NCI-H1417 treated with DMSO at 0.1 percent for 48 hours (cell line): ENCODE results near the gene NEDD4L.
"Not testable (repeated sequence)": the region's sequence is repeated elsewhere in the genome, so short reads cannot be mapped to it uniquely, and the experiment has no call there.

Experiments
- DNase-seq: peaks from one replicate; lab custom pipeline; 2025; lab: John Stamatoyannopoulos, UW

The NEDD4L gene

DNA sequence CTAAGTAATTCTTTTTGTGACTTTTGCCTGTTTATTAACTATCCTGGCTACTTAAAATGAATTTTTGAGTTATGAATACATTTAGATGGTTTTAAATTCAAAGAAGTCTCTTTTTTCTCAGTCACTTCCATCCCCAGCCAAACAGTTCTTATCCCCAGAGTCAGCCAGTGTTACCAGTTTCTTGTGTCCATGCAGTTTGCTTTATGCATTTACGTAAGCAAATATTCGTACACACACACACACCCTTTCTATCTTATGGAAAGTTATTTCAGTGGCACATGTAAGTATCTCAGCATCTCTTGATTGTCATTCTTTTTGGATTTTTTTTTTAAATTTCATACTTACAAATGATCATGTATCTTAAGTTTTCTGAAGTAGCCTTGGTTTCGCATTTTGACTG lies 113.2 kb downstream of the NEDD4L start:
- DNase-seq = no peak

DNA sequence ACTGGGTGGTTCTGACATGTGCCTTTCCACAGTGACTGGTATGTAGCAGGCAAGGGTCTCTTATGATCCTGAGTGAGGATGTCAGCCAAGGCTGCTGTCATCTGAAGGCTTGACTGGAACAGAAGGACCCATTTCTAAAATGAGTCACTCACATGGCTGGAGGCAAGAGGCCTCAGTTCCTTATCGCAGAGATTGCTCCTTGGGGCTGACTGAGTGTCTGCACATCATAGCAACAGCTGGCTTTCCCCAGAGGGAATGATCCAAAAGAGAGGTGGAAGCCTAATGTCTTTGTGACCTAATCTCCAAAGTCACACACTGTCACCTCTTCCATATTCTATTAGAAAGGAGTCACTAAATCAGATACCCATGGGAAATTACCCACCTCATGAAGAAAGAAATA lies 114.0 kb downstream of the NEDD4L start:
- no peak for DNase-seq

DNA sequence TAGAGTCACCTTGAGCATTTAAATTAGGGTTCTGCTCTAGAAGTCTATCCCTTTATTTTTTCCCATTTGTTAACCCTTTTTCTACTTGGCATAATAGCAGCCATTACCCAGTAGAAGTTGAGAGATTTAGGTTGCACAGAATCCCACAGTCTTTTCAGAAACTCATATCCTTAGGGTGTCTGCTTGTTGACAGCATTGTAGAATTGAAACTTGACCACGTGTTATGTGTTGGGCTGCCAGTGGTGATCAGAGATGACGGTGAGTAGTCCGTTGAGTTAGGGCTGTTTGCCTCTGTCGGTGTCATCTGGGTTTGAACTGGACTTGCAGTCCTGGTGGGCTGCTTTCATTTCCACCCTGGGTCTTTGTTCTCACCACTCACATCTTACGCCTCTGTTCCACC lies 114.4 kb downstream of the NEDD4L start:
- no peak for DNase-seq

GRCh38 chr18:58161659-58162058 lies 117.6 kb downstream of the NEDD4L start:
- no peak for DNase-seq

GRCh38 chr18:58162127-58162526 lies 118.1 kb downstream of the NEDD4L start:
- DNase-seq = no peak

GRCh38 chr18:58163004-58163590 lies 119.1 kb downstream of the NEDD4L start:
- no peak for DNase-seq

GRCh38 chr18:58166278-58166844 lies 122.3 kb downstream of the NEDD4L start:
- no peak for DNase-seq

DNA sequence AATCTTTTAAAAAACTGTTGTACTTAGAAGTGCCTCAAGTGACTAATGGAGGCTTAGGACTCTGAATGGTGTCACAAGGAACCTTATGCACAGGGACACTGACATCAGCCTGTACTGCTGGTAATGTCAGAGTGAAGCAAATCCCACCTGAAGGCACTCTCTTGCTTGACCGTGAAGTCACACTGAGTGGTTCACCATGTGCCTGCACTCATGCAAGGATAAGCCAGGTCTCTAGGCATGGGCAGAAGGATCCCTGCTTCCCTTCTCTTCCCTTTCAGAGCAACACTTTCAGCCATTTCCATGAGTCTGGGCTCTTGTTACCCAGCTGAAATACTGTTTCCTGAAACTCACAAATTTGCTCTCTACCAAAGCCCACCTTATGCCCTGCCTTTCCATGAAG lies 123.0 kb downstream of the NEDD4L start:
- DNase-seq = no peak

DNA sequence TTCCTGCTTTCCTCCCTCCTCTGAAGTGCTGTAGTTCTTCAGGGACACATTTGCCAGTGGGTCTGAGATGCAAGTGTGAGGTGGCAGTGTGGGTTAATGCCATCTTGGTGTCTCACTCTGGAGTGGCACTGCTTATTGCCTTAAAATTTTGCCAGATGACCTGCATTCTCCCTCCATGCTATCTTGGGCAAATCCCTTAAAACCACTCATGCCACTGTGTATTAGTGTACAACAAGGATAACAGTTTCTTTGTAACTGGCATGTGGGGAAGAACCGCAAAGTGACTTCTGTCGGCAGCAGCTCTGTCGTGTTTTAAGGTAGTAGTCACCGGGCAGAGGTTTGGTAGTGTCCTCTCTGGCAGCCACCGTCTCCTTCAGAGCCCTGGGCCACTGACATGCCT lies 124.2 kb downstream of the NEDD4L start:
- DNase-seq = no peak

DNA sequence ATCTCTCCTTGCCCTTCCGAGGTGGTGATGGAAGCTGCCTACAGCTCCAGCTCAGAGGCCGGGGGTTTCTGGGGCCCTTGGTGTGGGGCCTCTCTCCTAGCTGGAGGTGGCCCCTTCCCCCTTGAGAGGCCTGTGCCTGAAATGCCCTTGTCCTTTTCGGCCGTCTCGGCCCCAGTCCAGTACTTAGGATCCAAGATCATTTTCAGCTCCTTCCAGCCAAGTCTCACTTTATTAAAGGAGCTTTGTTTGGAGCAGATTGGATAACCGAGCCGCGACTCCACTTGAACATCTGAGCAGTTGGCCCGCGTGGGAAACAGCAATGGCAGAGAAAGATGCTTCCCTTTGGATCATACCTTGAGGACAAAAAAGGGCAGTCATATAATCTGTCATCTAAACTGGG lies 125.0 kb downstream of the NEDD4L start:
- no peak for DNase-seq

- DNase-seq = no peak
Observed at GRCh38 chr18:58169472-58169871, 125.4 kb downstream of the NEDD4L start.

DNA sequence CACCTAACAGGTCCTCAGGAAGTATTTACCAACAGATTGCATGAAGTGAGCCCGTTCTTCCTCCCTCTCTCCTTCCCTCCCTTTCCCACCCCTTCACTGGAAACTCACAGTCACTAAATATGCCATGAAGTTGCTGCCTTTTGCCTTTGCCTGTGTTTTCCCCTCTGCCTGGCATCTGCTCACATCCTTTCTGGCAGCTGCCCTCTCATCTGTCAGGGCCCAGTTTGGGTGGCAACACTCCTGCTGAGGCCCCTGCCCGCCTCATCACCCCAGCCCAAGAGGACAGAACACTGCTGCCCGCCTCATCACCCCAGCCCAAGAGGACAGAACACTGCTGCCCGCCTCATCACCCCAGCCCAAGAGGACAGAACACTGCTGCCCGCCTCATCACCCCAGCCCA lies 126.0 kb downstream of the NEDD4L start:
- not testable (repeated sequence) for DNase-seq

GRCh38 chr18:58172031-58172430 lies 128.0 kb downstream of the NEDD4L start:
- DNase-seq = no peak

- no peak for DNase-seq
Observed at GRCh38 chr18:58174285-58174684, 130.3 kb downstream of the NEDD4L start.

- no peak for DNase-seq
Observed at GRCh38 chr18:58175122-58175785, 131.2 kb downstream of the NEDD4L start.

DNA sequence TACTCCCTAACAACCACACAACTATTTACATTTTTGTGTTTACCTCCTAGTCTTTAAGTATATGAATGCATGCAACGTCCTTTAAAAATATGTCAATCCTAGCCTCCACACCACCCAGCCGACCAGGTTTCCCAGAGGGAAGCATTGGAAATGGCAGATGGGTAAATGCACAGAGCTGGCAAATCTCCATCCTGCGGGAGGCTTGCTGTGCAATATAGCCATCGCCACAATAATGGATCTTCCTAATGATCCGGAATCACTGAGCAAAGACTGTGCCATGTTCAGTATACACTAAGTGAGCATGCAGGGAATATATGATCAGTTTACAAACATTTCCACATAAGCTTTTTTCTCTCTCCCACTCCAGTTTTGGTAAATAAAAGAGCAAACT lies 131.8 kb downstream of the NEDD4L start:
- DNase-seq = no peak

- DNase-seq = no peak
Observed at GRCh38 chr18:58177004-58177717, 133.1 kb downstream of the NEDD4L start.

DNA sequence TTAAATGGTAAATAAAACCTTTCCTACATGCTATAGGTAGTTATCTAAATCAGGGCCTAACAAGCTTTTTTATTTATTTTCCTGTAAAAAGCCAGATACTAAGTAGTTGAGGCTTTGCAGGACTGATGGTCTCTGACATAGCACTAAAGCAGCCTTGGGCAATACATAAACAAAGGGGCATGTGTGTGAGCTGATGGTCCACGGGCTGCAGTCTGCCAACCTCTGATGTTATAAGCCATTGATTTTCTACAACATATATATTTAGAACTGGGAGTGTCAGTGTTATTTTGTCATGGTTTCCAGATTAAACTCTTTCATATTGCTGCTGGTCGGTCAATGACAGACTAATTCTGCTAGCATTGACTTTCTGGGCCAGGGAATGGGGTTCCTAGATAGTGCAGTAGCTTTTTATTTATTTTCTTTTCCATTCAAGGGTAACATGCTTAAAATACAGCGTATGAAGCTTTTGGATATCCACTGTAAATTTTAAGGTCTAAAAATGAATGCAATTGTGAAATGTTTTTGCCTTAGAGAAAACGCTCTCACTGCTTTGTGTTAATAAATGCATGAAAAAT lies 134.0 kb downstream of the NEDD4L start:
- no peak for DNase-seq

GRCh38 chr18:58178511-58178910 lies 134.5 kb downstream of the NEDD4L start:
- DNase-seq = no peak

GRCh38 chr18:58180172-58180571 lies 136.1 kb downstream of the NEDD4L start:
- no peak for DNase-seq

- peak; percentile 62 for DNase-seq
Observed at GRCh38 chr18:58180738-58181353, 136.8 kb downstream of the NEDD4L start.

DNA sequence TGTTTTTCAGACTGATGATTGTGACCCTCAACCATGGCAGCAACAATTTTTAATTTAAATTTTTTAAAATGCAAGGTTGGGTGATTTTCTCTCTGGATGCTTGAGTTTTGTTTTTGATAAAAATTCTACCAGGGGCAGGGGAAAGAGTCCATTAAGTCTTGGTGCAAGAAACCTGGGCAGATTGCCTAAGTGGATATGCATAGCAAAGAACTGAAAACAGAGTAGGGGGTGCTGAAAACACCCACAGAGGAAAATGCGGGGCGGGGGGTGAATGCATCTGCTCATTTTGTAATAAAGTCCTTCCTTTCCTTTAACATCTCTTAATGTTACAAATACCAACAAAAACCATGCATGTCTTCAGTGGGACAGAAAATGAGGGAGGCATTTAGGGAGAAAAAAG lies 138.0 kb downstream of the NEDD4L start:
- no peak for DNase-seq
